GM19238 (cell line): ENCODE measurements around the gene RBMY1J.
"Not testable (repeated sequence)": the region's sequence is repeated elsewhere in the genome, so short reads cannot be mapped to it uniquely, and the experiment has no call there.

Source experiments
- DNase-seq: peaks from one replicate; pipeline ENCODE4 v3.0.0; 2011; ENCODE audit warnings: low spot score; ENCODE audit not compliant: insufficient read length

RBMY1J gene

GRCh38 chrY:22403110-22403509, at the start of gene RBMY1J:
TSS of gene RBMY1J (plus strand) at chrY:22403410. CDS start at chrY:22405448, 2,038 bp downstream.
- not testable (repeated sequence) for DNase-seq

- no peak for DNase-seq
Observed at GRCh38 chrY:22367416-22367815, 35.8 kb upstream of the RBMY1J start.

GRCh38 chrY:22370623-22371022, 32.6 kb upstream of the RBMY1J start:
- no peak for DNase-seq

DNA sequence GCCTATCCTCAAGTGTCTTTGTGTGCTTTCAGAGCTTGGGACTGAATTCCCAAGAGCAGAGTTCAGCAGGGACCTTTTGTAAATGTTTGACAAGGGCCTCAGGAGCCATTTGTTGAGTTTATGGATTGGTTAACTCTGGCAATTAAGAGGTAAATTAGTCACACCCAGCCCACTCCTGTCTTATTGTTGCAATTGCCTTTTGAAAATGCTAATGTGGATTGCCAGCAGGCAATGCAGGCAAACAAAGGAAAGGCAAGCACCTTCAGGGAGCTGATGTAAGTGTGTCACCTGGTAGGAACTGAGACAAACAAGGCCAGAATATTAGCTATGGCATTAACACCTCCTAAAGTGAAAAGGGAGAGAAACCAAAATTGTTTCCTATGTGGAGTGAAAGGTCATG, 29.7 kb upstream of the RBMY1J start:
- no peak for DNase-seq

DNA sequence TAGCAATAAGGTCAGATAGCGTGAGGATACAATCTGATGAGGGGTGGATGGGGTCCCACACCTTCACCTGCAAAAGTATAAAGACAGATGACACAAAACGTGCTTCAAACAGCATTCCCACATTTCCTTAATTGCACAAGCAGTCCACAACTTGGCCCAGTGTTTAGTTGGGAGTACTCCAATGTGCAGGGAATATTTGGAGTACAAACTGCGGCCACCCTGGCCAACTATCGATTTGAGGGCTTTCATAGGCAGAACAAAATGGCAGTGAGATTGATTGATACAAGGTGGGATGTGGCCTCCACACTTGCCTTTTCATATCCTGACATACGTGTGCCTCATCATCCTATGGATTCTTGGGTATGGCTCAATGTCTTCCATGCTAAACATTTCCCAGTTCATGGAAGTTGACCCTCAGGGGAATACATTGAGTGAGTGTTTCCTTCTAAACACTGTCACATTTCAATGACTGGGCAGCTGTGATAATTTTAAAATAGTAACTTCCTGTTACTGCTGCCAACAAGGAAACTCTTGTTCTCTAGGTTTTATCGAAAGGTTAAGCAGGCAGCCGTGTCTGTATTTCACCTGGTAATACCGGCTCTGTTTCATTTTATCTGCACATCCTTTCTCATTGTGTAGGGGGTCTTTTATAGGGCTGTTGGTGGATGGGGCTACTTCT, 41.6 kb downstream of the RBMY1J start:
- DNase-seq, result not testable (repeated sequence)

GRCh38 chrY:22455522-22455921, 52.3 kb downstream of the RBMY1J start:
- DNase-seq, result not testable (repeated sequence)

- not testable (repeated sequence) for DNase-seq
Observed at GRCh38 chrY:22461962-22462361, 58.8 kb downstream of the RBMY1J start.
